ENCODE data around the gene SLIT3.
"Not testable (repeated sequence)": the region's sequence is repeated elsewhere in the genome, so short reads cannot be mapped to it uniquely, and the experiment has no call there.

Gene SLIT3

GRCh38 chr5:168630958-168631357 lies 670.0 kb downstream of the SLIT3 start:
- DNase-seq (ENCODE audit: low spot score): not testable (repeated sequence)

- no peak for DNase-seq (ENCODE audit: low spot score)
Observed at GRCh38 chr5:168624850-168625364, 676.0 kb downstream of the SLIT3 start.

GRCh38 chr5:168620807-168621206 lies 680.1 kb downstream of the SLIT3 start:
- no peak for DNase-seq (ENCODE audit: low spot score)

- no peak for DNase-seq (ENCODE audit: low spot score)
Observed at GRCh38 chr5:168614661-168615060, 686.3 kb downstream of the SLIT3 start.

GRCh38 chr5:168613996-168614395 lies 686.9 kb downstream of the SLIT3 start:
- no peak for DNase-seq (ENCODE audit: low spot score)

- no peak for DNase-seq (ENCODE audit: low spot score)
Observed at GRCh38 chr5:168613396-168613795, 687.5 kb downstream of the SLIT3 start.

GRCh38 chr5:168612996-168613395 lies 687.9 kb downstream of the SLIT3 start:
- DNase-seq (ENCODE audit: low spot score): no peak

GRCh38 chr5:168612123-168612522 lies 688.8 kb downstream of the SLIT3 start:
- DNase-seq (ENCODE audit: low spot score): peak; percentile 19
